RWPE1 (cell line): ENCODE measurements around the gene OR1L1.

Experiments used
- CTCF ChIA-PET: fragments of 350-600 bp; sonication (Branson Sonifier 250); formaldehyde crosslinking; extraction: SDS; loops from one replicate; lab custom pipeline; 2021; lab: Yijun Ruan, JAX
- POLR2A ChIA-PET: fragments of 400-600 bp; formaldehyde crosslinking; extraction: SDS; loops from one replicate; lab custom pipeline; 2020; ENCODE audit warnings: antibody characterized with exemption; ENCODE audit not compliant: low non-redundant PET; lab: Yijun Ruan, JAX
- DNase-seq: peaks from one replicate; pipeline ENCODE4 v3.0.0; 2012; ENCODE audit warnings: low spot score
- H3K27ac ChIP-seq: fragments of 450-650 bp; 2 replicates; pipeline ENCODE4 v1.5.1; 2017
- CTCF ChIP-seq: fragments of 450-650 bp; conservative IDR thresholded peaks from 2 replicates; pipeline ENCODE4 v1.5.1; 2017; ENCODE audit warnings: low read depth, mild to moderate bottlenecking

Gene OR1L1

GRCh38 chr9:122661416-122661815 is at the start of gene OR1L1:
Gene OR1L1, plus strand, starts transcription at chr9:122661716. Its CDS starts 0 bp downstream, at chr9:122661716.
- CTCF ChIA-PET = no interaction called here
- POLR2A ChIA-PET = no interaction called here
- no peak within 1 kb of the TSS for H3K27ac ChIP-seq
- no peak for DNase-seq
- no peak for TF ChIP-seq CTCF

- no peak for DNase-seq
- CTCF ChIA-PET = no interaction called here
- POLR2A ChIA-PET = no interaction called here
- no peak within 1 kb of the TSS for H3K27ac ChIP-seq
- no peak for TF ChIP-seq CTCF
Measured at GRCh38 chr9:122614362-122614761, 47.2 kb upstream of the OR1L1 start, which contains the start of gene OR1Q1. Gene OR1Q1, plus strand, starts transcription at chr9:122614738. Its CDS starts 0 bp downstream, at chr9:122614738.

GRCh38 chr9:122619996-122620395 is 41.5 kb upstream of the OR1L1 start:
- ChIA-PET POLR2A (no interaction called here), CTCF (interaction anchor here (0.6 kb wide), 1 partner anchor 32 kb away, joined by 7 read pairs; no protein-coding TSS in a partner anchor)
- TF ChIP-seq CTCF = no peak
- no peak for DNase-seq
- no peak overlapping the region for H3K27ac ChIP-seq

- CTCF ChIA-PET = no interaction called here
- TF ChIP-seq CTCF = no peak
- POLR2A ChIA-PET = no interaction called here
- peak; percentile 37 for DNase-seq
- H3K27ac ChIP-seq = no peak overlapping the region
Measured at GRCh38 chr9:122642226-122642625, 19.3 kb upstream of the OR1L1 start.

GRCh38 chr9:122656378-122656777 is 5.1 kb upstream of the OR1L1 start:
- ChIA-PET CTCF (no interaction called here), POLR2A (no interaction called here)
- no peak for DNase-seq
- no peak for TF ChIP-seq CTCF
- no peak overlapping the region for H3K27ac ChIP-seq

GRCh38 chr9:122657527-122657926 is 4.0 kb upstream of the OR1L1 start, which contains the start of gene OR1B1:
Gene OR1B1, minus strand, starts transcription at chr9:122657627.
- POLR2A ChIA-PET = no interaction called here
- CTCF ChIA-PET = no interaction called here
- H3K27ac ChIP-seq = no peak within 1 kb of the TSS
- TF ChIP-seq CTCF = no peak
- DNase-seq = no peak
